ENCODE results near the gene AFAP1L2. TPM values are rescaled to one million over a fixed set of nuclear protein-coding genes. Genes with fewer than 3 reads are reported as not detected.
A peak's percentile ranks its signal among the peaks of the same experiment; 100 is the strongest.

AFAP1L2 gene
- polyA plus RNA-seq, 1 donor from 2014 or later = 0.88 TPM

- peak overlapping the region; percentile 56 for H3K27ac ChIP-seq (ENCODE audit: low read length)
These were observed 100.2 kb downstream of the AFAP1L2 start for GRCh38 chr10:114304017-114304570.

DNA sequence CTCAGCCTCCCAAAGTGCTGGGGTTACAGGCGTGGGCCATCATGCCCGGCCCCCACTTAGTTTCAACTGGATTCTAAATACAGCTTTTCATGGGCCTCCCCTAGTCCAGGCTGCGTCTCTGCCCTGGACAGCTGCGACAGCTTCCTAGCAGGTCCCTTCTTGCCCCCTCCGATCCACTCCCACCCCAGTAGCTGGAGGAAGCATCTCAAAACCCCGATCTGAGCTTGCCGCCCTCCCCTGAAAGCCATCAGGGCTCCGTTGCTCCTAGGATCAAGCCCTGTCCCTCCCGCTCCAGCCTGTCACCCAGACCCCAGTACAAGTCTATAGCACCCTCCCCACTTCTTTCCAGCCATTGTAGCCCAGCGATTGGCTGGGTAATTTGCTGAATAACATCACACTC, 100.7 kb downstream of the AFAP1L2 start:
- H3K9me3 ChIP-seq (ENCODE audit: low read length) = no peaks in the 10 kb centered on the region
- H3K9ac ChIP-seq (ENCODE audit: low read length) = peak overlapping the region; percentile 63
- H3K4me2 ChIP-seq (ENCODE audit: low read length) = peak overlapping the region; percentile 94
- no peaks in the 10 kb centered on the region for H3K79me2 ChIP-seq (replicated peaks; ENCODE audit: insufficient read depth, low read length)
- H2AFZ ChIP-seq (ENCODE audit: low read depth, low read length) = no peak overlapping the region
- H3F3A ChIP-seq (ENCODE audit: insufficient read depth, low read length, poor library complexity, severe bottlenecking) = peaks cover 4% of the 10 kb centered on the region
- H3K9me2 ChIP-seq (ENCODE audit: insufficient read depth, low read length) = no peaks in the 10 kb centered on the region
- H3K27ac ChIP-seq (ENCODE audit: low read length) = no peak overlapping the region
- no peaks in the 10 kb centered on the region for H3K36me3 ChIP-seq (ENCODE audit: insufficient read depth, low read length)
- no peaks in the 10 kb centered on the region for H3K27me3 ChIP-seq (ENCODE audit: insufficient read depth, low read depth, low read length)
- no peaks in the 10 kb centered on the region for H4K20me1 ChIP-seq (ENCODE audit: insufficient read depth)
- peak overlapping the region; percentile 76 for H3K4me3 ChIP-seq (ENCODE audit: low read length)
- TF ChIP-seq POLR2AphosphoS5 (IDR thresholded peaks at IDR 0.05) (no peak), EZH2 (IDR thresholded peaks at IDR 0.05; ENCODE audit: borderline replicate concordance, insufficient read depth, low read length, poor library complexity, severe bottlenecking) (no peak), TAF1 (IDR thresholded peaks at IDR 0.05; ENCODE audit: low read depth) (no peak), SMC3 (conservative IDR thresholded peaks at IDR 0.05; ENCODE audit: poor library complexity) (no peak), MXI1 (conservative IDR thresholded peaks at IDR 0.05; ENCODE audit: poor library complexity, severe bottlenecking) (no peak), CTCF (IDR thresholded peaks at IDR 0.05; ENCODE audit: poor library complexity, severe bottlenecking) (no peak), RAD21 (conservative IDR thresholded peaks at IDR 0.05) (no peak)
- TF ChIP-seq, protein P1, sequence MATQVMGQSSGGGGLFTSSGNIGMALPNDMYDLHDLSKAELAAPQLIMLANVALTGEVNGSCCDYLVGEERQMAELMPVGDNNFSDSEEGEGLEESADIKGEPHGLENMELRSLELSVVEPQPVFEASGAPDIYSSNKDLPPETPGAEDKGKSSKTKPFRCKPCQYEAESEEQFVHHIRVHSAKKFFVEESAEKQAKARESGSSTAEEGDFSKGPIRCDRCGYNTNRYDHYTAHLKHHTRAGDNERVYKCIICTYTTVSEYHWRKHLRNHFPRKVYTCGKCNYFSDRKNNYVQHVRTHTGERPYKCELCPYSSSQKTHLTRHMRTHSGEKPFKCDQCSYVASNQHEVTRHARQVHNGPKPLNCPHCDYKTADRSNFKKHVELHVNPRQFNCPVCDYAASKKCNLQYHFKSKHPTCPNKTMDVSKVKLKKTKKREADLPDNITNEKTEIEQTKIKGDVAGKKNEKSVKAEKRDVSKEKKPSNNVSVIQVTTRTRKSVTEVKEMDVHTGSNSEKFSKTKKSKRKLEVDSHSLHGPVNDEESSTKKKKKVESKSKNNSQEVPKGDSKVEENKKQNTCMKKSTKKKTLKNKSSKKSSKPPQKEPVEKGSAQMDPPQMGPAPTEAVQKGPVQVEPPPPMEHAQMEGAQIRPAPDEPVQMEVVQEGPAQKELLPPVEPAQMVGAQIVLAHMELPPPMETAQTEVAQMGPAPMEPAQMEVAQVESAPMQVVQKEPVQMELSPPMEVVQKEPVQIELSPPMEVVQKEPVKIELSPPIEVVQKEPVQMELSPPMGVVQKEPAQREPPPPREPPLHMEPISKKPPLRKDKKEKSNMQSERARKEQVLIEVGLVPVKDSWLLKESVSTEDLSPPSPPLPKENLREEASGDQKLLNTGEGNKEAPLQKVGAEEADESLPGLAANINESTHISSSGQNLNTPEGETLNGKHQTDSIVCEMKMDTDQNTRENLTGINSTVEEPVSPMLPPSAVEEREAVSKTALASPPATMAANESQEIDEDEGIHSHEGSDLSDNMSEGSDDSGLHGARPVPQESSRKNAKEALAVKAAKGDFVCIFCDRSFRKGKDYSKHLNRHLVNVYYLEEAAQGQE (IDR thresholded peaks at IDR 0.05; ENCODE audit: borderline replicate concordance) = no peak

More at GRCh38 chr10:114304017-114304570, 100.2 kb downstream of the AFAP1L2 start:
- Histone ChIP-seq H3K9me3 (ENCODE audit: low read length) (no peaks in the 10 kb centered on the region), H3F3A (ENCODE audit: insufficient read depth, low read length, poor library complexity, severe bottlenecking) (peaks cover 4% of the 10 kb centered on the region), H3K79me2 (replicated peaks; ENCODE audit: insufficient read depth, low read length) (no peaks in the 10 kb centered on the region), H3K27me3 (ENCODE audit: insufficient read depth, low read depth, low read length) (no peaks in the 10 kb centered on the region), H3K4me3 (ENCODE audit: low read length) (peak overlapping the region; percentile 76), H2AFZ (ENCODE audit: low read depth, low read length) (peak overlapping the region; percentile 3), H3K9me2 (ENCODE audit: insufficient read depth, low read length) (no peaks in the 10 kb centered on the region), H4K20me1 (ENCODE audit: insufficient read depth) (no peaks in the 10 kb centered on the region), H3K4me2 (ENCODE audit: low read length) (peak overlapping the region; percentile 94), H3K36me3 (ENCODE audit: insufficient read depth, low read length) (no peaks in the 10 kb centered on the region), H3K9ac (ENCODE audit: low read length) (peak overlapping the region; percentile 63)
- TF ChIP-seq, protein P1 (IDR thresholded peaks at IDR 0.05; ENCODE audit: borderline replicate concordance) = no peak
- TF ChIP-seq RAD21 (conservative IDR thresholded peaks at IDR 0.05) (peak; percentile 84), SMC3 (conservative IDR thresholded peaks at IDR 0.05; ENCODE audit: poor library complexity) (peak; percentile 87), EZH2 (IDR thresholded peaks at IDR 0.05; ENCODE audit: borderline replicate concordance, insufficient read depth, low read length, poor library complexity, severe bottlenecking) (no peak), EP300 (conservative IDR thresholded peaks at IDR 0.05; ENCODE audit: poor library complexity, severe bottlenecking) (no peak), CTCF (IDR thresholded peaks at IDR 0.05; ENCODE audit: poor library complexity, severe bottlenecking) (peak; percentile 85), TAF1 (IDR thresholded peaks at IDR 0.05; ENCODE audit: low read depth) (no peak), POLR2AphosphoS5 (IDR thresholded peaks at IDR 0.05) (no peak), MXI1 (conservative IDR thresholded peaks at IDR 0.05; ENCODE audit: poor library complexity, severe bottlenecking) (peak; percentile 43)

Data from neural cell (in vitro differentiated cells).